Neural crest cell (in vitro differentiated cells): ENCODE measurements around the gene CEMIP2. TPM values are rescaled to one million over a fixed set of nuclear protein-coding genes. Genes with fewer than 3 reads are reported as not detected.

Experiments
- DNase-seq: peaks from one replicate; pipeline ENCODE4 v3.0.0; 2021; ENCODE audit warnings: low read depth, mixed read lengths, low spot score
- H3K27ac Mint-ChIP-seq: one replicate; pipeline ENCODE4 v1.8.0; 2021; ENCODE audit warnings: mild to moderate bottlenecking, mixed read lengths; ENCODE audit not compliant: unreplicated experiment
- H3K27me3 Mint-ChIP-seq: 2 replicates; pipeline ENCODE4 v1.8.0; 2021; ENCODE audit warnings: low read depth, mild to moderate bottlenecking, mixed read lengths
- H3K36me3 Mint-ChIP-seq: 2 replicates; pipeline ENCODE4 v1.8.0; 2021; ENCODE audit warnings: low read depth, mild to moderate bottlenecking, mixed read lengths
- H3K4me1 Mint-ChIP-seq: 2 replicates; pipeline ENCODE4 v1.8.0; 2021; ENCODE audit warnings: mixed read lengths
- H3K4me3 Mint-ChIP-seq: one replicate; pipeline ENCODE4 v1.8.0; 2021; ENCODE audit warnings: mild to moderate bottlenecking, mixed read lengths
- H3K9me3 Mint-ChIP-seq: 2 replicates; pipeline ENCODE4 v1.8.0; 2021; ENCODE audit warnings: mixed read lengths
- CTCF ChIP-seq: fragments of 200-600 bp; sonication (generic); conservative IDR thresholded peaks from 2 replicates; pipeline ENCODE4 v1.5.0; 2021; ENCODE audit warnings: antibody characterized with exemption, mild to moderate bottlenecking
- total RNA-seq: library from RNA; stranded (reverse); gene quantifications from 2 replicates; pipeline ENCODE4 v1.2.1, GENCODE V29; 2021

CEMIP2 gene
- total RNA-seq, 1 donor from 2014 or later: 94.4 TPM

GRCh38 chr9:71672573-71672972 lies 95.7 kb downstream of the CEMIP2 start:
- no peak for TF ChIP-seq CTCF
- Mint-ChIP-seq H3K27me3 (no peaks in the 10 kb centered on the region), H3K27ac (no peak overlapping the region), H3K4me1 (no peaks in the 10 kb centered on the region), H3K36me3 (peaks cover 10% of the 10 kb centered on the region), H3K4me3 (no peak overlapping the region), H3K9me3 (peaks cover 5% of the 10 kb centered on the region)
- no peak for DNase-seq

- Mint-ChIP-seq H3K9me3 (no peaks in the 10 kb centered on the region), H3K27me3 (no peaks in the 10 kb centered on the region), H3K4me3 (no peak overlapping the region), H3K27ac (no peak overlapping the region), H3K4me1 (no peaks in the 10 kb centered on the region), H3K36me3 (peaks cover 2% of the 10 kb centered on the region)
- no peak for DNase-seq
- TF ChIP-seq CTCF: no peak
These were observed 97.0 kb downstream of the CEMIP2 start for GRCh38 chr9:71671289-71671688.

GRCh38 chr9:71670121-71670520 lies 98.2 kb downstream of the CEMIP2 start:
- Mint-ChIP-seq H3K36me3 (no peaks in the 10 kb centered on the region), H3K4me3 (no peak overlapping the region), H3K27ac (no peak overlapping the region), H3K9me3 (no peaks in the 10 kb centered on the region), H3K27me3 (no peaks in the 10 kb centered on the region), H3K4me1 (no peaks in the 10 kb centered on the region)
- TF ChIP-seq CTCF: no peak
- no peak for DNase-seq

- no peaks in the 10 kb centered on the region for H3K4me1 Mint-ChIP-seq
- no peak overlapping the region for H3K27ac Mint-ChIP-seq
- no peak for TF ChIP-seq CTCF
- H3K36me3 Mint-ChIP-seq: no peaks in the 10 kb centered on the region
- H3K9me3 Mint-ChIP-seq: no peaks in the 10 kb centered on the region
- H3K27me3 Mint-ChIP-seq: no peaks in the 10 kb centered on the region
- no peak overlapping the region for H3K4me3 Mint-ChIP-seq
- no peak for DNase-seq
These were observed 98.9 kb downstream of the CEMIP2 start for GRCh38 chr9:71669284-71669995.

GRCh38 chr9:71668717-71669116 lies 99.6 kb downstream of the CEMIP2 start:
- no peak for DNase-seq
- TF ChIP-seq CTCF: no peak
- Mint-ChIP-seq H3K27ac (no peak overlapping the region), H3K36me3 (no peaks in the 10 kb centered on the region), H3K4me3 (no peak overlapping the region), H3K4me1 (peaks cover 5% of the 10 kb centered on the region), H3K27me3 (no peaks in the 10 kb centered on the region), H3K9me3 (no peaks in the 10 kb centered on the region)
